Adrenal gland (tissue), 5 donors: ENCODE results near the gene ZBTB12.

ENCODE experiments used
- POLR2A ChIP-seq, 2 donors: fragments of 450-650 bp; IDR thresholded peaks; one replicate each; pipeline ENCODE4 v1.6.1; 2017; ENCODE audit warnings: antibody characterized with exemption in 2 of 2, mild to moderate bottlenecking in 2 of 2, moderate library complexity in 1 of 2
- TF ChIP-seq, protein P1 (sequence below), 6 experiments: fragments of 450-650 bp in 4 of 6; fragments of 200-600 bp in 2 of 6; sonication (generic) in 1 of 6; IDR thresholded peaks; 1 replicate in 5 of 6; 2 replicates in 1 of 6; pipeline versions ENCODE4 v1.5.1 to v1.8.0; 2016 to 2021; ENCODE audit warnings: antibody characterized with exemption in 6 of 6, mild to moderate bottlenecking in 2 of 6, moderate library complexity in 1 of 6
- donor health status: DM: no; HTN: no; CAD: no.

DNA sequence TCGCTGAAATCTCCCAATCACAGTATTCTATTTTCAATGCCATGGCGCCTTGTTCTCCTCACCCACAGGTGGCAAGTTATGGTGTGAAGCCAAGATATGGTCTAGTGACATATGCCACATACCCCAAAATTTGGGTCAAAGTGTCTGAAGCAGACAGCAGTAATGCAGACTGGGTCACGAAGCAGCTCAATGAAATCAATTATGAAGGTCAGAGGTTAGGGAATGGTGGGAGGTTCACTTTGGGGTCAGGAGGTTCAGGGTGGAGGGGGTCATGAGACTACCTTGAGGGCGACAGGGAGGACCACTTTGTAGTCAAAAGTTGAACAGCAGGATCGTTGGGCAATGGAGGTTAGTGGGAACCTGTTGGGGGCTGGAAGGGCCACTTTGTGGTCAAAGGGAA is 46.4 kb upstream of the ZBTB12 start:
- TF ChIP-seq, protein P1, sequence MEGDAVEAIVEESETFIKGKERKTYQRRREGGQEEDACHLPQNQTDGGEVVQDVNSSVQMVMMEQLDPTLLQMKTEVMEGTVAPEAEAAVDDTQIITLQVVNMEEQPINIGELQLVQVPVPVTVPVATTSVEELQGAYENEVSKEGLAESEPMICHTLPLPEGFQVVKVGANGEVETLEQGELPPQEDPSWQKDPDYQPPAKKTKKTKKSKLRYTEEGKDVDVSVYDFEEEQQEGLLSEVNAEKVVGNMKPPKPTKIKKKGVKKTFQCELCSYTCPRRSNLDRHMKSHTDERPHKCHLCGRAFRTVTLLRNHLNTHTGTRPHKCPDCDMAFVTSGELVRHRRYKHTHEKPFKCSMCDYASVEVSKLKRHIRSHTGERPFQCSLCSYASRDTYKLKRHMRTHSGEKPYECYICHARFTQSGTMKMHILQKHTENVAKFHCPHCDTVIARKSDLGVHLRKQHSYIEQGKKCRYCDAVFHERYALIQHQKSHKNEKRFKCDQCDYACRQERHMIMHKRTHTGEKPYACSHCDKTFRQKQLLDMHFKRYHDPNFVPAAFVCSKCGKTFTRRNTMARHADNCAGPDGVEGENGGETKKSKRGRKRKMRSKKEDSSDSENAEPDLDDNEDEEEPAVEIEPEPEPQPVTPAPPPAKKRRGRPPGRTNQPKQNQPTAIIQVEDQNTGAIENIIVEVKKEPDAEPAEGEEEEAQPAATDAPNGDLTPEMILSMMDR (IDR thresholded peaks at IDR 0.05), result no peak
- no peak for TF ChIP-seq POLR2A (IDR thresholded peaks at IDR 0.05)
